NAMALWA (cell line): ENCODE results near the gene AQP9.
"Not testable (repeated sequence)": the region's sequence is repeated elsewhere in the genome, so short reads cannot be mapped to it uniquely, and the experiment has no call there.

ENCODE experiments used
- DNase-seq: peaks from one replicate; pipeline ENCODE4 v3.0.0-alpha.2; 2015; ENCODE audit warnings: low spot score

Gene AQP9, protein sequence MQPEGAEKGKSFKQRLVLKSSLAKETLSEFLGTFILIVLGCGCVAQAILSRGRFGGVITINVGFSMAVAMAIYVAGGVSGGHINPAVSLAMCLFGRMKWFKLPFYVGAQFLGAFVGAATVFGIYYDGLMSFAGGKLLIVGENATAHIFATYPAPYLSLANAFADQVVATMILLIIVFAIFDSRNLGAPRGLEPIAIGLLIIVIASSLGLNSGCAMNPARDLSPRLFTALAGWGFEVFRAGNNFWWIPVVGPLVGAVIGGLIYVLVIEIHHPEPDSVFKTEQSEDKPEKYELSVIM

DNA sequence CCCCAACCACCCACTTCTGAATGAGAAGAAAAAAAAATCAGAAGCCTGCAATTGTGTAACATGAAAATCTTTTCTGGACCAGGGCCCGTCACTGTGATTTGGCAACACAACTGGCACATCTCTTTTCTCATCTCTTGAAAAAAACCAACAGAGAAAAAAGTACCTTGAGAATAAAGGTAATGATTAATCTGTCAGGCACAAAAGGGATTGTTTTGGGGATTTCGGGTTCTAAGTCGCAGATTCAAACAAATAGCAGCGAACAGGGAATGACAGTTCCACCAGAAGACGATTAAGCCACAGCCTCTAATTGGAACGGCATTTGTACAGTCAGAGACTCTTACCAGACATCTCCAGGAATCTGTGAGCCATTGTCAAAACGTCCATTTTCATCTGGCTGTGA, at the start of gene AQP9:
Gene AQP9 (plus strand): TSS at position 276 of the 400 bp plus-strand sequence. CDS start 185 bp downstream, outside the sequence.
- DNase-seq = no peak

DNA sequence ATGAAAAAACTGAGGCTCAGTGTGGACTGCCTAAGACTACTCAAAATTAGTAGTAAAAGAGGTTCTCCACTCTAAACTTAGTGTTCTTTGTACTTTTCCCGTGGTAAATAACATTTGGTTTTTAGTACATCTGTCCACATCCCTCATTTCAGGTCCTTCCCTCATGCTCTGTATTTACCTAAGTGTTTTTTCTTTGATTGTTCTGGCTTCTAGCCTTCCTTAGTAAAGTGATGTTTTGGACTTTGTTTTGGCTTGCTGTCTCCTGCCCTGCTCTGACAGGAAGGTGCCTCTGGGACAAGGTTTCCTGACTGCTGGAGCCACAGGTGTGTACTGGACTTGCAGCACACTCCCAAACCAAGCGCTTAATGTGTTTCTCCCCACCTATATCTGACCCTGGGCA, 42.8 kb upstream of the AQP9 start:
- no peak for DNase-seq

DNA sequence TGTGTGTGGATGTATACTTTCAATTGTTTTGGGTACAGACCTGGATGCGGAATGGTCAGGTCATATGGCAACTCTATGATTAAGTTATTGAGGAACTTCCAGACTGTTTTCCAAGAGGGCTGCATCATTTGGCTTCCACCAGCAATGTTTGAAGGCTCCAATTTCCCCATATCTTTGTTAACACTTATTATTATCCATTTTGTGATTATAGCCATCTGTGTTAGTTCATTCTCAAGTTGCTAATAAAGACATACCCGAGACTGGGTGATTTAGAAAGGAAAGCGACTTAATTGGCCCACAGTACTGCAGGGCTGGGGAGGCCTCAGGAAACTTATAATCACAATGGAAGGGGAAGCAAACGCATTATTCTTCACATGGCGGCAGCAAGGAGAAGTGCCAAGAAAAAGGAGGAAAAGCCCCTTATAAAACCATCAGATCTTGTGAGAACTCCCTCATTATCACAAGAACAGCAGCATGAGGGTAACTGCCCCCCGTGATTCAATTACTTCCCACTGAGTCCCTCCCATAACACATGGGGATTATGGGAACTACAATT, 41.6 kb upstream of the AQP9 start:
- DNase-seq = no peak

DNA sequence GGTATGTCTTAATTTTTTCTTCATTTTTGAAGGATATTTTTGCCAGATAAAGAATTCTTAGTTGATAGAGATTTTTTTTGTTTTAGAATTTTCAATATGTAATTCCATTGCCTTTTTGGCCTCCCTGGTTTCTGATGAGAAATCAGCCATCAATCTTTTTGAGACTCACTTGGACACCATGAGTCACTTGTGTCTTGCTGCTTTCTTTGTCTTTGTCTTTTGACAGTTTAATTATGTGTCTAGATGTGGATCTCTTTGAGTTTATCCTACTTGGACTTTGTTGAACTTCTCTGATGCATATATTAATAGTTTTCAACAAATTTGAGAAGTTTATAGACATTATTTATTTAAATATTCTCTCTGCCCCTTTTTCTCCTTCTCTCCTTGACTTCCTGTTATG, 34.7 kb upstream of the AQP9 start:
- no peak for DNase-seq

DNA sequence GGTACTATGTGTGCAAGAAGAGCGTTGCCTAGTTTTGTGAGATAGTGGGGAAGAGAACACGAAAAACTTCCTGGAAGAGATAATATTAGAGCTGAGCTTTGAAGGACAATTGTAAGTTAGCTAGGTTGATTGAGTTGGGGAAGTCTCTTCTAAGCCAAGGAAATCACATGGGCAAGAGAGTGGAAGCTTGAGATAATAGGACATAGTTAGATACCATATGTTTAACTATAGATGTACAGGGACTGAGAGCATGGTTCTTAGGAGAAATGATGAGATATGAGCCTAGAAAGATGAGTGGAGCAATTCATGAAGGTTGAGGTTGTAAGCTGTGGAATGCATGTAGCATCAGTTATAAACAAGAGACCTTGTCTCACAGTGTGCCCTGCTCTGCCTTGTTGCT, 30.1 kb upstream of the AQP9 start:
- DNase-seq = no peak

DNA sequence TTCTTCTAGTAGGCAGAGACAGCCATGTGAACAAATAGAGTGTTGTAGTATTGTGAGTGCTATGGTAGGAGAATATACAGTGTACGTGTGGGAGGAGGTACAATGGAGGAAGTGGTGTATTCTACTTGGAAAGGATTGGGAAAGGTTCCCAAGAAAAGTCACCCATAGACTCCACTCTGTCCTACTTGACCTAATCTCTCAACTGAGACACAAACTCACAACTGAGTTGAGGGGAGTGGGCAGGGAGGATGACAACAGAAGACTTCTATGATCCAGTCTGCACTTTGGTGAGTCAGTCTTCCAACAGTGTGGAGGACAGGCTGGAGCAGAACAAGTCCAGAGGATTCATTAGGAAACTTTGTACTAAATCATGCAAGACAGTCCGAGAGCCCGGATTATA, 28.8 kb upstream of the AQP9 start:
- no peak for DNase-seq

DNA sequence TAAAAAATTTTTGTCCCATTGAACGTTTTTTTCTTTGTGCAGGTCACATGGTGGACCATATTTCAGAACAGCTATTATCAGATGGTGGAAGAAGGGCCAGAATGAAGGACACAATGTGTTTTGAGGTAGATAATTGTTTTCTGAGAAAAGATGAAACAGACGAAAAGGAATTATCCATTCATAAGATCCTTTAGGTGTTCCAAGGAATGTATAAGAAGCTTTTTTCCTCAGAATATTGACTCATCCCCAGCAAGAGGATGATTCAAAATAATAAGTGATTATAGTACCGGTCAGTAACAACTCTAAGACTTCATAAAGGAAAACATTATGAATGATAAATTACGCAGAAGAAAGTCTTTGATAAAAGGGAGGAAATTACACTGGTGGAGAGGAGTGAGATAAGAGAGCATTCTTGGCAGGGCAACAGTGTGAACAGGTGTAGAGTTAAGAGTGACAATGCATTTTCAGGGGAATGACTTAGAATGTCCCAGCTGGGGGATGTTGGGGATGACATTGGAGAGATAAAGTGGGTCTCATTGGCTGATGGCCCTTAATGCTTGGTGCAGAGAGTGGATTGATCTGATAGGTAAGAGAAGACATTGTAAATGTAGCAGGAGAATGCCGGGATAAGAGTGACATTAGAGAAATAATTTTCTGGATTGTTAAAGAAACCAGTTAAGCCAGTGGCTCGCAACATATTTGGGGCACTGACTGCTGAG, 27.0 kb upstream of the AQP9 start:
- DNase-seq = no peak

DNA sequence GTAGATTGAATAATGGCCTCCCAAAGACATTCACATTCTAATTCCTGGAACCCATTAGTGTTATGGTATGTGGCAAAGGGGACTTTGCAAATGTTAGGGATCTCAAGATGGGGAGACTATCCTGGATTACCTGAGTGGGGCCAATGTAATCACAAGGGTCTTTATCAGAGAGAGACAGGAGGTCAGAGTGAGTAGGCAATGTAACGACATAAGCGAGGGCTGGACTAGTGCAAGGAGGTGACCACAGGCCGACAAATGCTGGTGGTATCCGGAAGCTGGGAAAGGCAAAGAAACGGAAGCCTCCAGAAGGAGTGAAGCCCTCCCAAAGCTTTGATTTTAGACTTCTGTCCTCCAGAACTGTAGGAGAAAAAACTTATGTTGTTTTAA, 26.5 kb upstream of the AQP9 start:
- no peak for DNase-seq

DNA sequence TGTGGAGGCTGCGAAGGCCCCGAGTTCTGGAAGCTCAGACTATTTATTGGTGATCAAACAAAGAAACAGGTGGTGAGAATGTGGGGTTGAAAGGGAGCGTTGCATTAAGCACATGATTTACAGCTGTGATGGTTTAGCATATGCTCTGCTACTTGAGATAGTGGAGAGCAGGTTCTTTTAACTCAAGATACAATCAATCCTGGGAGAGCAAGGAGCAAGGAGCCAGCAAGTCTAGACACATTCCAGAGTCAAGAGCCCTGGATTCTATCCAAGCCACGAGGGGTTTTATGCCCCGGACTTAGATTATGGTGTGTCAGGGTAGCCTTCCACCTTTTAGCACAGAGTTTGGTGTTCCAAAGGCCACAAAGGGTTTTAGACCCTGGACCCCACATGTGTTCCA, 24.8 kb upstream of the AQP9 start:
- DNase-seq = not testable (repeated sequence)

DNA sequence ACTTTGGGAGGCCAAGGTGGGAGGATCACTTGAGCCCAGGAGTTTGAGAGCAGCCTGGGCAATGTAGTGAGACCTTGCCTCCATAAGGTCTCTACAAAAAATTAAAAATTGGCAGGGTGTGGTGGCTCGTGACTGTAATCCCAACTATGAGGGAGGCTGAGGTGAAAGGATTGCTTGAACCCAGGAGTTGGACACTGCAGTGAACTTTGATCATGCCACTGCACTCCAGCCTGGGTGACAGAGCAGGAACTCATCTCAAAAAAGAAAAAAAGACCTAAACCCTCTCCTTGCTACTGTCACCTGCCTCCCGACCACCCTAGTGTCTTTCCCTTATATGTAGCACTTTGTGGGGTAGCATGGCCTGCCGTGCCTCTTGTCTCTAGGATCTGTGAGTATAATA, 23.8 kb upstream of the AQP9 start:
- DNase-seq = no peak

DNA sequence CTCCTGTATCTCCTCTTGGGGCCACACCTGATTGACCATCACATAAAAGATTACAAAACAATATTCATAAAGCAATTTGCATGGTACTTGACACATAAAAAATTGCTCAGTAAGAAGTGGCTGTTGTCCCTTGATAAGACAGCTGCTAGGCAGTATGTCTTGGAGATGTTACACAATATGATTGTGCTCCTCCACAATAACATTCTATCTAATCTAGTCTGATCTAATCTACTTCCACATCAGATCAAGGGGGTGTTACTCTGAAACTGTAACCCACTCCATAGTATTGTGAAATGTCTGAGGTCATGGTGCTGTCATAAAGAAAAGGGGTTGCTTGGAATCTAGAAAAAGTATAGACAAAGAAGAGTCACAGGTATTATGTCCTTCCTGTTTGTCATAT, 23.4 kb upstream of the AQP9 start:
- no peak for DNase-seq

DNA sequence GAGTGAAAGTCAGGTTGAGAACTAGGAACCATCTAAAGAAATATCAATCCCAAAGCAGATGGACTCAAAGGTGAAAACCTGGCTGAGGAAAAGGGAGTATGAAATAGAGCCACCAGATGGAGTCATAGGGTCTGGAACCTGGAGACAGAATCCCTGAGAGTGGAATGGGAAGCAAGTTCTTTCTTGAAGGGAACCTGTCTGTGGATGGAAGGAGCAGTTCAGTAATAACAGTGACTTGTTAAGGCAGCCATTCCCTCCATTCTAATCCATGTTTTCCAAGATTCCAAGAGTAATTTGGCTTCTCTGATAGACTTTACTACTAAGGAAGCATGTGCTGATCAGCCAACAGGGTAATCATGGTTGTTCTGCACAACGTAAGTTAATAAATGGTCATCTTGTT, 22.5 kb upstream of the AQP9 start:
- DNase-seq = no peak

DNA sequence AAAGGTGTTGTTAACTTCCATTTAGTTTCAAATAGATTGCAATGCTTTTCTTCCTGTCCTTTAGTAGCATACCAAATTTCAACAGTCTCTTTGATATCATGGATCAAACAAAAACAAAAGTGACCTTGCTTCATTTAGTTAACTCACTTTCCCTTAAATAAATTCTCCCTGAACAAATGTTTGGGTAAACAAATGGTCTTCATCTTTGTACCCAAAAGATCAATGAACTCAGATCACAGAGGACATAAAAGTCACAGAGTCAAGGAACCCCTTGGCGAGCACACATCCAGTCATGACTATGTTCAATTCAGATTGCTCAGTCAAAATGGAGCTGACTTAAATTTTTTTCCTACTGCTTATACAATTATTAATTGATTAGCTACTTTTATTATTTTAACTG, 20.6 kb upstream of the AQP9 start:
- DNase-seq = no peak

DNA sequence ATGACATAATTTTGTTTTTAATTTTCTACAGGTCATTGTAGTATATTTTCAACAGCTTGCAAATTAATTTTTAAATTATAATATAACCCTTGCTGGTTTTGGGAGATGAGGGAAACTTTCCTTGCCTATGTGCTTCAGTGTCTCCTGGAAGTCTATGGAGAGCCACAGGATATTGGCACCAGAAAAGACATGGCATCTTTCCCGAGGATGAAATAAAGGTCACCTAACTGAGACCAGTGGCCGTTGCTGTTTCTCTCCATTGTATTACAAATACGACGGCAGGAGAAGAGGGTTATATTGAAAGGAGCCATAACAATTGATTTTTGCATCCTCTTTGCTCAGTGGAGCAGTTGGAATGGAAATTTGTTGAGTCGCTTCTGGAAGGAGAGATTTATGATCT, 19.9 kb upstream of the AQP9 start:
- DNase-seq = no peak

DNA sequence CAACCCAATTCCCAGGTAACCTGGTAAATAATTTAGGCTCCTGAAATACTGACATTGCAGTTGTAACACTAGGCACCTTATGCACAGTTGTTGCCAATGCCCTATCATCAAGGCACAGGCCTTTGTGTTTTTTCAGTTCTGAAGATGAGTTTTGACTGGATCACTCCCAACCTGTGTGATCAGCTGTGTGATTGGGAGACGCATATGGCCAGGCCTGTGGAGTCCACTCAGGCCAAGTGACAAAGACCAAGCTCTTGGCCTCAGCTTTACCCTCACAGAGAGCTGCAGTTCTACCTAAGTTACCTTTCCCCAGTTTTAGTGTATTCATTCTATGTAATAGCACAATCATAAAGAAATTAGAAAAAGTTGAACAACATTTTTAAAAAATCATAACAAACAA, 19.2 kb upstream of the AQP9 start:
- DNase-seq = no peak

DNA sequence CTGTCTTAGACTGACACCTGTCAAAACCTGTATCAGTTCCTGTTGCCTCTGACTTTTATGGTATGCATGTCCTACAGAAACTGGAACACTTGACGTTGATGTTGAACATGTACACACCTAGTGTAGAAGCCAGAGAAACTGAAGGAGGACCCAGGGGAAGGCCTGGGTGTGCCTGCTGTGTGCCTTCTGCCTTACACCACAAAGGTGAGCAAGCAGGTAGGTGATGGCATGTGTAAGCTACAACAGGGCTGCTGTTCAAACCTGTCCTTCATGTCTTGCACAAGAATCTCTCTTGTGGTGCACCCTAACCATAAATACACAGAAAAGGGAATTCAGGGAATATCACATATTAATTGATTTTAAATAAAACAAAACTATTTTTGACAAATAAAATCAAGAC, 13.6 kb upstream of the AQP9 start:
- DNase-seq = no peak

DNA sequence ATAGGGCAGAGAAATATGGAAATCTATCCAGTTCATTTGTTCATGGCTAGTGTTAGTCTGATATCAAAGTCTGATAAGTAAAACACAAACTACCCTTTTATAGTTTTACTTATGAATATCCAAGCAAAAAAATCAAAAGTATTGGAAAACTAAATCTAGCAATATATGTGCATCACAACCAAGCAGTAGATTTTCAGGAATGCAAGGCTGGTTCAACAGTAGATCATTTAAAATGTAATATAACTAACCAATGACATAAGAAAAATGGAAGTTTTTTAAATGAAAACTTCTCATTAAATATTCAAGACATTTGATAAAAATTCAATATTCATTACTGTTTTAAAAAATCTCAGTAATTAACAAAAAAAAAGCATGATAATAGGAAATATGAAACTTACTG, 12.8 kb upstream of the AQP9 start:
- DNase-seq = no peak

DNA sequence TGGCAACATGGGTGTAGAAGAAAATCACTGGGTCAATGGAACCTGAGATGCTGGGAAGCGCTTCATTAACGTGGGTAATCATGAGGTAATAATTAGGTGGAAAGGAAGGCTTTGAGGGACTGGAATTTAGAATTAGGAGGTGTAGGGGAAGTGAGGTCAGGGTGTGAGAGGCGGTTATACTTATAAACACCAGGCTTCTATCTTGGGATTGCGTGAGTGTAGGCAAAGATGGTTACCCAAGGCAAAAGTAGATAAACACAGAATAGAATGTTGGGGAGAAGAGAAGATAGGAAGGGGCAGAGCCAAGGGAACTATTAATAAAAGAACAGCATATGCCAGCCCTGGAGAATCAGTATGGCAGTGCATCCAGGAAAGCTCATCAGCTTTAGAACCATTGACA, 3.3 kb upstream of the AQP9 start:
- no peak for DNase-seq

DNA sequence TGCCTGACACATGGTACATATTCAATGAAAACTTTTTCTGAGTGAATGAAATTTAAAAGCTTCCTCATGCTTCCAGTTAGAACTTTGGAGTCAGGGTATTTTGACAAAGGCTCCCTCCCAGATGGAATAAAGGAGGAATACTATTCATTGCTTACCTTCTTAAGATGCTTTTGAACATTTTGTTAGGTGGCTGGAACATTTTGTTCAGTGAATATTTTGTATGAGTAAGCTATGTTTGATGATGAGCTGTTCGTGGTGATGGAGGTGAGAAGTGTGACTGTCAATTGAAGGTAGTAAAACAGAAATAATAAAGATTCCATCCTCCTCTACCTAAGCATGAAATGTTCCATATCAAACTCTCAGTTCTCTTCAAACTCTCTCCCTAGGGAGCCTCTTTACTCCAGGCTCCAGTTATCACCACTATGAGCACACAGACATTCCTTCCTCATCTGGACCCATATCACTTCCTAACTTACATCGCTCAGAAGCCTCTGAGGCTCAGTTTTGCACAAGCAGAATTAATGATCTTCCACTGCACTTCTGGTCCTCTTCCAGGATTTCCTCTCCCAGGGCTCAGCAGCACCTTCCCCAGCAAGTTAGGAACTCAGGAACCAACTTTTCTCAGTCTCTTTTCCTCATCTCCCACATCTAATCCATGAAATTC, 2.5 kb upstream of the AQP9 start:
- no peak for DNase-seq

DNA sequence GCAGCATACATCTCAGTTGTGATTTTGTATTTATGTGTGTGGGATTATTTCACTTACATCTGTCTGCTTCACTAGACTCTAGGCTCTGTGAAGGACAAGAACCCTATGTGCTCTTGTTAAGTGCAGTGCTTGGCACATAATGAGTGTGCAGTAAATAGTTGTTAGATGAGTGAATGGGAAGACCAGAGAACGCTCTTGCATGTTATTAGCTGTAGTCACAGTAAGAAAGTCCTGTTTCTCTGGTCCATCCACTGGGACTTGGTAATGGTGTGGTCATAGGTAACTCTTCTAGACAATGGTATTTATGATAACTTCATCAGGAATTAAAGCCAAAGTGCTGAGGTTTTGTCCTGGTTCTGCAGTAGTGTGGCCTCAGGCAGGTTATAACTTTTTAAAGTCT, 1.4 kb upstream of the AQP9 start:
- DNase-seq = no peak

DNA sequence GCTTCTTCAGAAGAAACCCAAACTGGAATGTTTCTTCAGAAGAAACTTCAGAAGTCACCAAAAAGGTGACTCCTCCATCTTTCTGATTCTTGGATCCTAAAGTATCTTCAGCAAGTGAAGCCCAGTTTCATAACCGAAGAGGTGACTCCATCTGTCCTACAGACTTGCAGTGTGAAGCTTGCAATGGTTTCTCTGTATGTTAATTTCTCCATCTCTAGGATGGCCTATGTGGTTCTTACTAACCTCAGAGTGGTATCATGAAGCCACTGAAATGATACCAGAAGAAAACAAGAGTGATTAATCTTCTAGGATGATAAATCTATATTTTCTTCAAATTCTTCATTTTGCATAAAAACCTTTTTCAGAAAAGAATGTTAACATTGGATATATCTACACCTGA, 495 bp upstream of the AQP9 start:
- DNase-seq = no peak

DNA sequence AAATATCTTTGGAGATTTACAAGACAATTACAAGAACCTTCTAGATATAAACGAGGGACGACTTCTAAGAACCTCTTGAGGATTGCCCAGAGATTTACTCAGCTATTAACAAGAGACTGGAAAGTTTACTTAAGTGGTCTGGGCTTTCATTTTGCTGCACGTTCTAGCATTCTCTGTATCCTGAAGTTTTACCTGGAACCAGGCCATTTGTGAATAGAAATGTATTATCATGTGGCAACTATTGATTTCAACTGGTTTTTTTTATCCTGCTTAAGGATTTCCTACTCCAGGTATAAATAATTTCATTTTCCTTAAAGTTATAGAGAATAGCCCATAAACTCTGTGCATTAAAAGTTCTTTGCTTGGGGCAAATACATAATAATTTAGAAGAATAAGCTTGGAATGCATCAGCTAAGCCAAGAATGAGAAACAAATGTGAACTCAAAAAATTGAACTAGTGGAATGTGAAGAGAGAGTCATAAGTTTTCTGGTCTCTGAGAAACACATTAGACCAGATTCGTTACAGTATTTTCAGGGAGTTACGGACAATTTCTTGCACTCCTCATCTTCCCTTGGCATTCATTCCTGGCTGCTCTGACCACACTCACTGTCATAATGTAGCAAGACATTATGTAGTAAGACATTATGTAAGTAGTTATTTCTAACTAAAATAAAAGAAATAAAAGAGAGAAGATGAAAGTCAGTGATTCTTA, 1.3 kb downstream of the AQP9 start:
- no peak for DNase-seq
